ENCODE data around the gene SCGB3A2. TPM values are rescaled to one million over a fixed set of nuclear protein-coding genes. Genes with fewer than 3 reads are reported as not detected.

Gene SCGB3A2
- polyA plus RNA-seq, 3 donors, result 1.3 to 15.9 (median 9.3) TPM

GRCh38 chr5:147920420-147921030 lies 42.0 kb downstream of the SCGB3A2 start:
- no peaks in the 10 kb centered on the region for H4K20me1 ChIP-seq (ENCODE audit: insufficient read depth, low read length)
- no peak overlapping the region for H3K4me2 ChIP-seq (replicated peaks; ENCODE audit: extremely low read depth, low read length, poor library complexity, severe bottlenecking)
- intact Hi-C loops (cut with micrococcal nuclease), result no loop called here
- H3K27ac Mint-ChIP-seq, result no peak overlapping the region
- no peak overlapping the region for H3K4me3 Mint-ChIP-seq
- TF ChIP-seq CTCF (IDR thresholded peaks at IDR 0.05), result no peak
- no peaks in the 10 kb centered on the region for H3K36me3 ChIP-seq (replicated peaks in 1 of 2; ENCODE audit: control insufficient read depth in 1 of 2, insufficient read depth in 2 of 2, low read length in 2 of 2)
- H3K9me3 ChIP-seq (replicated peaks in 1 of 2; ENCODE audit: control insufficient read depth in 1 of 2, insufficient read depth in 1 of 2, low read length in 2 of 2), result no peaks in the 10 kb centered on the region
- H3K79me2 ChIP-seq (ENCODE audit: insufficient read depth, low read length), result no peaks in the 10 kb centered on the region
- DNase-seq, result no peak
- WGBS (ENCODE audit: insufficient coverage), result 72% methylated on average over 4 of the region's 4 CpGs
- H3K4me1 Mint-ChIP-seq, result peaks cover 13% of the 10 kb centered on the region
- no peaks in the 10 kb centered on the region for H3K27me3 Mint-ChIP-seq (ENCODE audit: low read depth in 3 of 3)
- H3K9ac ChIP-seq (ENCODE audit: insufficient read depth, low read length, poor library complexity, severe bottlenecking), result no peak overlapping the region
- peaks cover 0 to 2% (median 0%) of the 10 kb centered on the region in 7 donors for H3K9me3 Mint-ChIP-seq
- no peak overlapping the region for H2AFZ ChIP-seq (ENCODE audit: insufficient read depth, low read depth, low read length, poor library complexity, severe bottlenecking)
- no peak overlapping the region for H3K4me3 ChIP-seq (replicated peaks in 1 of 3; ENCODE audit: low read depth in 2 of 3, low read length in 3 of 3)
- no peak overlapping the region for H3K27ac ChIP-seq (ENCODE audit: low read depth in 1 of 2, low read length in 2 of 2)
- H3K4me1 ChIP-seq (ENCODE audit: control insufficient read depth in 1 of 2, insufficient read depth in 2 of 2, low read length in 2 of 2), result peaks cover 4 to 8% of the 10 kb centered on the region in 2 donors
- no peaks in the 10 kb centered on the region for H3K36me3 Mint-ChIP-seq
- H3K27me3 ChIP-seq (ENCODE audit: control insufficient read depth in 2 of 2, insufficient read depth in 2 of 2, low read length in 2 of 2), result no peaks in the 10 kb centered on the region

- peak in 2 of 3 donors; percentile 25 to 34 for DNase-seq
- H3K36me3 ChIP-seq (replicated peaks in 1 of 2; ENCODE audit: control insufficient read depth in 1 of 2, insufficient read depth in 2 of 2, low read length in 2 of 2), result no peaks in the 10 kb centered on the region
- H2AFZ ChIP-seq (ENCODE audit: insufficient read depth, low read depth, low read length, poor library complexity, severe bottlenecking), result no peak overlapping the region
- no peaks in the 10 kb centered on the region for H3K27me3 Mint-ChIP-seq (ENCODE audit: low read depth in 3 of 3)
- H3K4me3 ChIP-seq (replicated peaks in 1 of 3; ENCODE audit: low read depth in 2 of 3, low read length in 3 of 3), result no peak overlapping the region
- no peak overlapping the region for H3K4me3 Mint-ChIP-seq
- no peaks in the 10 kb centered on the region for H3K36me3 Mint-ChIP-seq
- no peak overlapping the region for H3K27ac ChIP-seq (ENCODE audit: low read depth in 1 of 2, low read length in 2 of 2)
- H3K9ac ChIP-seq (ENCODE audit: insufficient read depth, low read length, poor library complexity, severe bottlenecking), result no peak overlapping the region
- H3K27ac Mint-ChIP-seq, result no peak overlapping the region
- intact Hi-C loops (cut with micrococcal nuclease), result no loop called here
- 14% methylated on average over 1 of the region's 2 CpGs for WGBS (ENCODE audit: insufficient coverage)
- H3K4me1 Mint-ChIP-seq, result peaks cover 13% of the 10 kb centered on the region
- no peaks in the 10 kb centered on the region for H4K20me1 ChIP-seq (ENCODE audit: insufficient read depth, low read length)
- H3K4me1 ChIP-seq (ENCODE audit: control insufficient read depth in 1 of 2, insufficient read depth in 2 of 2, low read length in 2 of 2), result peaks cover 4 to 8% of the 10 kb centered on the region in 2 donors
- no peaks in the 10 kb centered on the region for H3K79me2 ChIP-seq (ENCODE audit: insufficient read depth, low read length)
- peaks cover 0 to 2% (median 0%) of the 10 kb centered on the region in 7 donors for H3K9me3 Mint-ChIP-seq
- H3K9me3 ChIP-seq (replicated peaks in 1 of 2; ENCODE audit: control insufficient read depth in 1 of 2, insufficient read depth in 1 of 2, low read length in 2 of 2), result no peaks in the 10 kb centered on the region
- no peaks in the 10 kb centered on the region for H3K27me3 ChIP-seq (ENCODE audit: control insufficient read depth in 2 of 2, insufficient read depth in 2 of 2, low read length in 2 of 2)
- no peak for TF ChIP-seq CTCF (IDR thresholded peaks at IDR 0.05)
- no peak overlapping the region for H3K4me2 ChIP-seq (replicated peaks; ENCODE audit: extremely low read depth, low read length, poor library complexity, severe bottlenecking)
Measured at GRCh38 chr5:147921136-147921535, 42.6 kb downstream of the SCGB3A2 start.
